GM12872 (cell line): ENCODE results near the gene SLC7A14.

Source experiments
- CTCF ChIP-seq: IDR thresholded peaks from 3 replicates; pipeline ENCODE4 v1.5.1; 2011; ENCODE audit warnings: low read depth, mild to moderate bottlenecking, low read length, moderate library complexity; ENCODE audit not compliant: insufficient read depth

The SLC7A14 gene

GRCh38 chr3:170532573-170532972 lies 53.3 kb downstream of the SLC7A14 start:
- no peak for TF ChIP-seq CTCF

- no peak for TF ChIP-seq CTCF
Observed at GRCh38 chr3:170531657-170532335, 54.1 kb downstream of the SLC7A14 start.

GRCh38 chr3:170531054-170531453 lies 54.8 kb downstream of the SLC7A14 start:
- TF ChIP-seq CTCF: no peak

GRCh38 chr3:170529912-170530311 lies 56.0 kb downstream of the SLC7A14 start:
- no peak for TF ChIP-seq CTCF

- TF ChIP-seq CTCF: no peak
Observed at GRCh38 chr3:170529346-170529745, 56.5 kb downstream of the SLC7A14 start.

GRCh38 chr3:170528726-170529125 lies 57.1 kb downstream of the SLC7A14 start:
- no peak for TF ChIP-seq CTCF

GRCh38 chr3:170524073-170524472 lies 61.8 kb downstream of the SLC7A14 start:
- TF ChIP-seq CTCF: no peak

- no peak for TF ChIP-seq CTCF
Observed at GRCh38 chr3:170523248-170523647, 62.6 kb downstream of the SLC7A14 start.
